Ovary (tissue), 3 donors: ENCODE results near the gene PPP6R3.

Experiments used
- POLR2A ChIP-seq: fragments of 450-650 bp; IDR thresholded peaks from one replicate; pipeline ENCODE4 v1.6.1; 2017; ENCODE audit warnings: antibody characterized with exemption, mild to moderate bottlenecking, moderate library complexity
- TF ChIP-seq, protein P1 (sequence below), 3 donors: fragments of 450-650 bp in 2 of 3; fragments of 200-600 bp in 1 of 3; IDR thresholded peaks; one replicate each; pipeline versions ENCODE4 v1.5.1 to v1.8.0; 2016 to 2022; ENCODE audit warnings: antibody characterized with exemption in 3 of 3, mild to moderate bottlenecking in 1 of 3
- donor health status: DM: no; HTN: no; CAD: no.

- TF ChIP-seq, protein P1, sequence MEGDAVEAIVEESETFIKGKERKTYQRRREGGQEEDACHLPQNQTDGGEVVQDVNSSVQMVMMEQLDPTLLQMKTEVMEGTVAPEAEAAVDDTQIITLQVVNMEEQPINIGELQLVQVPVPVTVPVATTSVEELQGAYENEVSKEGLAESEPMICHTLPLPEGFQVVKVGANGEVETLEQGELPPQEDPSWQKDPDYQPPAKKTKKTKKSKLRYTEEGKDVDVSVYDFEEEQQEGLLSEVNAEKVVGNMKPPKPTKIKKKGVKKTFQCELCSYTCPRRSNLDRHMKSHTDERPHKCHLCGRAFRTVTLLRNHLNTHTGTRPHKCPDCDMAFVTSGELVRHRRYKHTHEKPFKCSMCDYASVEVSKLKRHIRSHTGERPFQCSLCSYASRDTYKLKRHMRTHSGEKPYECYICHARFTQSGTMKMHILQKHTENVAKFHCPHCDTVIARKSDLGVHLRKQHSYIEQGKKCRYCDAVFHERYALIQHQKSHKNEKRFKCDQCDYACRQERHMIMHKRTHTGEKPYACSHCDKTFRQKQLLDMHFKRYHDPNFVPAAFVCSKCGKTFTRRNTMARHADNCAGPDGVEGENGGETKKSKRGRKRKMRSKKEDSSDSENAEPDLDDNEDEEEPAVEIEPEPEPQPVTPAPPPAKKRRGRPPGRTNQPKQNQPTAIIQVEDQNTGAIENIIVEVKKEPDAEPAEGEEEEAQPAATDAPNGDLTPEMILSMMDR (IDR thresholded peaks at IDR 0.05), result no peak
- no peak for TF ChIP-seq POLR2A
Measured at GRCh38 chr11:68518191-68518590, 57.6 kb downstream of the PPP6R3 start.
